GM23338 (cell line): Measurements from ENCODE around the gene DOK7. TPM values are rescaled to one million over a fixed set of nuclear protein-coding genes. Genes with fewer than 3 reads are reported as not detected.

Experiments
- ATAC-seq: fragments of 200-7000 bp; cut with Tn5 transposase; 3 replicates; pipeline ENCODE4 v1.9.1; 2020
- DNase-seq: peaks from one replicate; pipeline ENCODE4 v3.0.0-alpha.2; 2015; ENCODE audit warnings: low spot score
- H2AFZ ChIP-seq: fragments of 200-600 bp; sonication (generic); 2 replicates; pipeline ENCODE4 v1.8.0; 2016; ENCODE audit warnings: antibody characterized with exemption, mild to moderate bottlenecking, moderate library complexity
- H3F3A ChIP-seq: fragments of 200-600 bp; sonication (generic); replicated peaks from 2 replicates; pipeline ENCODE4 v1.8.0; 2017; ENCODE audit warnings: antibody characterized with exemption, mixed run types, low read depth
- H3K27ac ChIP-seq: fragments of 200-600 bp; sonication (generic); 2 replicates; pipeline ENCODE4 v1.6.1; 2016; ENCODE audit warnings: low read depth
- H3K27me3 ChIP-seq: fragments of 200-600 bp; sonication (generic); 2 replicates; pipeline ENCODE4 v1.8.0; 2016; ENCODE audit warnings: mild to moderate bottlenecking, mixed run types, moderate library complexity; ENCODE audit not compliant: insufficient read depth
- H3K36me3 ChIP-seq: fragments of 200-600 bp; sonication (generic); 2 replicates; pipeline ENCODE4 v1.8.0; 2016; ENCODE audit warnings: mild to moderate bottlenecking; ENCODE audit not compliant: insufficient read depth
- H3K4me1 ChIP-seq: fragments of 200-600 bp; sonication (generic); 2 replicates; pipeline ENCODE4 v1.8.0; 2016; ENCODE audit warnings: mild to moderate bottlenecking, moderate library complexity; ENCODE audit not compliant: insufficient read depth
- H3K4me2 ChIP-seq: fragments of 200-600 bp; sonication (generic); 2 replicates; pipeline ENCODE4 v1.7.1; 2017; ENCODE audit warnings: mixed run types
- H3K4me3 ChIP-seq: fragments of 200-600 bp; sonication (generic); 2 replicates; pipeline ENCODE4 v1.6.1; 2016; ENCODE audit warnings: mixed run types
- H3K79me2 ChIP-seq: fragments of 200-600 bp; sonication (generic); replicated peaks from 2 replicates; pipeline ENCODE4 v1.8.0; 2017; ENCODE audit warnings: mild to moderate bottlenecking; ENCODE audit not compliant: insufficient read depth
- H3K9me2 ChIP-seq: fragments of 200-600 bp; sonication (generic); 2 replicates; pipeline ENCODE4 v1.8.0; 2017; ENCODE audit not compliant: insufficient read depth
- H4K20me1 ChIP-seq: fragments of 200-600 bp; sonication (generic); replicated peaks from 2 replicates; pipeline ENCODE4 v1.8.0; 2017; ENCODE audit warnings: mild to moderate bottlenecking; ENCODE audit not compliant: insufficient read depth
- H3K27ac Mint-ChIP-seq: 2 replicates; pipeline ENCODE4 v1.8.0; 2020; ENCODE audit warnings: inconsistent platforms, mild to moderate bottlenecking, moderate library complexity, mixed read lengths
- H3K27me3 Mint-ChIP-seq: 3 replicates; pipeline ENCODE4 v1.8.0; 2022; ENCODE audit warnings: low read depth, mild to moderate bottlenecking, moderate library complexity, mixed read lengths, inconsistent platforms; ENCODE audit not compliant: insufficient read depth, poor library complexity
- H3K36me3 Mint-ChIP-seq: 3 replicates; pipeline ENCODE4 v1.8.0; 2021; ENCODE audit warnings: low read depth, mild to moderate bottlenecking, inconsistent platforms, moderate library complexity, mixed read lengths
- H3K4me1 Mint-ChIP-seq: 3 replicates; pipeline ENCODE4 v1.8.0; 2020; ENCODE audit warnings: mild to moderate bottlenecking, inconsistent platforms, mixed read lengths
- H3K4me3 Mint-ChIP-seq: 3 replicates; pipeline ENCODE4 v1.8.0; 2021; ENCODE audit warnings: moderate library complexity, mild to moderate bottlenecking, inconsistent platforms, mixed read lengths
- H3K9me3 Mint-ChIP-seq: 3 replicates; pipeline ENCODE4 v1.8.0; 2020; ENCODE audit warnings: moderate library complexity, mild to moderate bottlenecking, inconsistent platforms, mixed read lengths
- EZH2phosphoT487 ChIP-seq: fragments of 200-600 bp; sonication (generic); IDR thresholded peaks from one replicate; pipeline ENCODE4 v1.8.1; 2018; ENCODE audit warnings: antibody characterized with exemption; ENCODE audit not compliant: unreplicated experiment
- NANOG ChIP-seq: IDR thresholded peaks from 2 replicates; pipeline ENCODE4 v1.6.1; 2016; ENCODE audit warnings: antibody characterized with exemption, borderline replicate concordance
- POLR2AphosphoS5 ChIP-seq: IDR thresholded peaks from 2 replicates; pipeline ENCODE4 v1.6.1; 2016; ENCODE audit warnings: antibody characterized with exemption, low read depth
- REST ChIP-seq: IDR thresholded peaks from one replicate; pipeline ENCODE4 v1.6.1; 2018; ENCODE audit warnings: antibody characterized with exemption; ENCODE audit not compliant: unreplicated experiment
- STAT1 ChIP-seq: IDR thresholded peaks from one replicate; pipeline ENCODE4 v1.6.1; 2016; ENCODE audit warnings: antibody characterized with exemption; ENCODE audit not compliant: unreplicated experiment
- ZNF114 ChIP-seq: fragments of 250-450 bp; sonication (Bioruptor Pico); IDR thresholded peaks from 2 replicates; pipeline ENCODE4 v1.5.0; 2020; ENCODE audit warnings: mild to moderate bottlenecking, moderate library complexity
- polyA plus RNA-seq: library from polyadenylated mRNA; unstranded; fragments of >200 nt; fragmentation: Nextera tagmentation; extraction: Ambion mirVana; gene quantifications from 2 replicates; pipeline ENCODE4 v1.2.1, GENCODE V29; 2016
- total RNA-seq: library from RNA; depleted of rRNA; stranded (reverse); fragments of >200 nt; shearing (Covaris generic); gene quantifications from 2 replicates; pipeline ENCODE4 v1.2.3, GENCODE V29; 2014
- TF ChIP-seq, protein P1 (sequence below), 2 experiments: fragments of 200-600 bp in 1 of 2; sonication (generic) in 1 of 2; conservative IDR thresholded peaks; 2 replicates each; pipeline versions ENCODE4 v1.5.1 to v1.6.1; 2016 to 2017; ENCODE audit warnings: antibody characterized with exemption in 2 of 2, low read depth in 2 of 2, mild to moderate bottlenecking in 2 of 2, moderate library complexity in 1 of 2
- TF ChIP-seq, protein P2 (sequence below): fragments of 250-450 bp; sonication (Bioruptor Pico); IDR thresholded peaks from 2 replicates; pipeline ENCODE4 v1.5.0; 2020; ENCODE audit warnings: mild to moderate bottlenecking, moderate library complexity

DOK7 gene
- total and polyA plus RNA-seq, 2 experiments from 2014 or later: 0.34 to 0.52 TPM

DNA sequence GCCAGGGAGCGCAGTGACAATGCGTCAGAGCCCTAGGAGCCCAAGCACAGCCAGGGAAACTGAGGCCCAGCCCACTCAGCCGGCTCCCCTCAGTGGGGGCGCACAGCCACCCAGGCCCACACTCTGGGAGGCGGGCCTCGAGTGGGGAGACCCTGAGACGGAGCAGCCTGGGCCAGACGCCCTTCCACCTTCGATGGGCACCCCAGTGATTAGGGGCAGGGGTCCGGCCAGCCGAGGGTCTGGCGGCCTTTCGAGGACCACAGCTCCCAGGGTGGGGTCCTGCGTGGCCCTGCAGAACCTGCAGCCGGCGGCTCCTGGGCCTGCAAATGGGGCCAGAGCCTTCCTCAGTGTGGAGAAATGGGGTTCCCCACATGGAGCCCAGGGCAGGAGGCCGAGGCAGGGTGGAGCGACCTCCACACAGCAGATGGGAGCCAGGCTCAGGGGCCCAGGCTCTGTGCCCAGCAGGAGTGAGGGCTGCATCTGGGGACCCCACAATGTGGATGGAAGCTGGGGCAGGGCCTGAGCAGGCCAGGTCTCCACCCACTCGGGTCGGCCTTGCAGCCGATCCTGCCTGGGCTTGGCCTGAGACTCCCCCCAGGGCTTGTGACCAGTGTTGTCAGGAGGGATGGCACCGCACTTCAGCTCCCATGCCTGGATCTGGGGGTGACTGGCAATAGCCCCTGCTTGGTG lies 16.3 kb upstream of the DOK7 start:
- Histone ChIP-seq H3K4me1 (no peaks in the 10 kb centered on the region), H3K79me2 (no peaks in the 10 kb centered on the region), H4K20me1 (no peaks in the 10 kb centered on the region), H3K27me3 (0 out of 2 replicates have a peak, but pooled peaks cover 4% of the 10 kb centered on the region), H3F3A (no peaks in the 10 kb centered on the region), H3K36me3 (no peaks in the 10 kb centered on the region), H2AFZ (no peak overlapping the region), H3K4me3 (no peak overlapping the region), H3K9me2 (no peaks in the 10 kb centered on the region), H3K4me2 (no peak overlapping the region), H3K27ac (no peak overlapping the region)
- TF ChIP-seq STAT1: no peak
- TF ChIP-seq, protein P1, sequence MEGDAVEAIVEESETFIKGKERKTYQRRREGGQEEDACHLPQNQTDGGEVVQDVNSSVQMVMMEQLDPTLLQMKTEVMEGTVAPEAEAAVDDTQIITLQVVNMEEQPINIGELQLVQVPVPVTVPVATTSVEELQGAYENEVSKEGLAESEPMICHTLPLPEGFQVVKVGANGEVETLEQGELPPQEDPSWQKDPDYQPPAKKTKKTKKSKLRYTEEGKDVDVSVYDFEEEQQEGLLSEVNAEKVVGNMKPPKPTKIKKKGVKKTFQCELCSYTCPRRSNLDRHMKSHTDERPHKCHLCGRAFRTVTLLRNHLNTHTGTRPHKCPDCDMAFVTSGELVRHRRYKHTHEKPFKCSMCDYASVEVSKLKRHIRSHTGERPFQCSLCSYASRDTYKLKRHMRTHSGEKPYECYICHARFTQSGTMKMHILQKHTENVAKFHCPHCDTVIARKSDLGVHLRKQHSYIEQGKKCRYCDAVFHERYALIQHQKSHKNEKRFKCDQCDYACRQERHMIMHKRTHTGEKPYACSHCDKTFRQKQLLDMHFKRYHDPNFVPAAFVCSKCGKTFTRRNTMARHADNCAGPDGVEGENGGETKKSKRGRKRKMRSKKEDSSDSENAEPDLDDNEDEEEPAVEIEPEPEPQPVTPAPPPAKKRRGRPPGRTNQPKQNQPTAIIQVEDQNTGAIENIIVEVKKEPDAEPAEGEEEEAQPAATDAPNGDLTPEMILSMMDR (conservative IDR thresholded peaks at IDR 0.05; ENCODE audit: low read depth in 2 of 2): no peak
- DNase-seq: no peak
- no peak overlapping the region for H3K27ac Mint-ChIP-seq
- H3K4me3 Mint-ChIP-seq: no peak overlapping the region
- no peaks in the 10 kb centered on the region for H3K9me3 Mint-ChIP-seq
- H3K4me1 Mint-ChIP-seq: no peaks in the 10 kb centered on the region
- no peak for ATAC-seq
- peaks cover 8% of the 10 kb centered on the region for H3K27me3 Mint-ChIP-seq
- no peaks in the 10 kb centered on the region for H3K36me3 Mint-ChIP-seq

DNA sequence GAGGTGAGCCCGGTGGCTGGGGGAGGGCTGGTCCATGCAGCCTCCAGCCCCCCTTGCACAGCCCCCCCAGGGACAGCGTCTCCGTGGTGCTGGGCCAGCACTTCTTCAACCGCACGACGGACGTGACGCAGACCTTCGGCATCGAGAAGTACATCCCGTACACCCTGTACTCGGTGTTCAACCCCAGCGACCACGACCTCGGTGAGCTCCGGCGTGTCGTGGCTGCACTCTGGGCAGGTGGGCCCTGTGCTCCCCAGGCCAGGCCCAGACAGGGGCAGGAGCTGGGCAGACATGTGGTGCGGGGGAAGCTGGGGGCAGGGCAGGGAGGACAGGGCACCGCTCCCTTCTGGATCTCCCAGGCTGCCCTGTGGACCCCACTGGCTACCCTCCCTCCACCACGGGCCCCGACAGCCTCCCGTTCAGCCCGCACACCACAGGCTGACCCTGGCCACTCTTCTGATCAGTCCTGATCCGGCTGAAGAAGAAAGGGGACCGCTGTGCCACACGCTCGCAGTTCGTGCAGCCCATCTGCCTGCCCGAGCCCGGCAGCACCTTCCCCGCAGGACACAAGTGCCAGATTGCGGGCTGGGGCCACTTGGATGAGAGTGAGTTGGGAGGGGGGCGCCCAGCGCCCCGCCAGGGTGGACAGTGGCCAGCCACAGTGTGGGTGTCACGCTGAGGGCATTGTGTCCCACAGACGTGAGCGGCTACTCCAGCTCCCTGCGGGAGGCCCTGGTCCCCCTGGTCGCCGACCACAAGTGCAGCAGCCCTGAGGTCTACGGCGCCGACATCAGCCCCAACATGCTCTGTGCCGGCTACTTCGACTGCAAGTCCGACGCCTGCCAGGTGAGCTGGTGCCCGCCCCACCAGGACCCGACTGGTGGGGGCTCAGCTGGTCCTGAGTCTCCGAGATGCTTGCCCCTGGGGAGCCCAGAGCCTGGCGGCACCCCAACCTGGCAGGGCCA lies 15.4 kb upstream of the DOK7 start:
- Mint-ChIP-seq H3K27ac (no peak overlapping the region), H3K4me1 (no peaks in the 10 kb centered on the region), H3K36me3 (no peaks in the 10 kb centered on the region), H3K9me3 (no peaks in the 10 kb centered on the region), H3K27me3 (peaks cover 8% of the 10 kb centered on the region), H3K4me3 (no peak overlapping the region)
- no peaks in the 10 kb centered on the region for H3K79me2 ChIP-seq
- H3K27ac ChIP-seq: no peak overlapping the region
- no peaks in the 10 kb centered on the region for H3K36me3 ChIP-seq
- H3K27me3 ChIP-seq: 0 out of 2 replicates have a peak, but pooled peaks cover 9% of the 10 kb centered on the region
- no peak overlapping the region for H3K4me3 ChIP-seq
- H3K4me2 ChIP-seq: no peak overlapping the region
- no peaks in the 10 kb centered on the region for H3K4me1 ChIP-seq
- ATAC-seq (no peak), DNase-seq (no peak)
- no peaks in the 10 kb centered on the region for H4K20me1 ChIP-seq
- no peak overlapping the region for H2AFZ ChIP-seq
- no peaks in the 10 kb centered on the region for H3F3A ChIP-seq
- no peaks in the 10 kb centered on the region for H3K9me2 ChIP-seq
- TF ChIP-seq ZNF114 (CRISPR knock-in tag) (no peak), EZH2phosphoT487 (no peak), REST (no peak), NANOG (no peak), POLR2AphosphoS5 (no peak)
- TF ChIP-seq, protein P2, sequence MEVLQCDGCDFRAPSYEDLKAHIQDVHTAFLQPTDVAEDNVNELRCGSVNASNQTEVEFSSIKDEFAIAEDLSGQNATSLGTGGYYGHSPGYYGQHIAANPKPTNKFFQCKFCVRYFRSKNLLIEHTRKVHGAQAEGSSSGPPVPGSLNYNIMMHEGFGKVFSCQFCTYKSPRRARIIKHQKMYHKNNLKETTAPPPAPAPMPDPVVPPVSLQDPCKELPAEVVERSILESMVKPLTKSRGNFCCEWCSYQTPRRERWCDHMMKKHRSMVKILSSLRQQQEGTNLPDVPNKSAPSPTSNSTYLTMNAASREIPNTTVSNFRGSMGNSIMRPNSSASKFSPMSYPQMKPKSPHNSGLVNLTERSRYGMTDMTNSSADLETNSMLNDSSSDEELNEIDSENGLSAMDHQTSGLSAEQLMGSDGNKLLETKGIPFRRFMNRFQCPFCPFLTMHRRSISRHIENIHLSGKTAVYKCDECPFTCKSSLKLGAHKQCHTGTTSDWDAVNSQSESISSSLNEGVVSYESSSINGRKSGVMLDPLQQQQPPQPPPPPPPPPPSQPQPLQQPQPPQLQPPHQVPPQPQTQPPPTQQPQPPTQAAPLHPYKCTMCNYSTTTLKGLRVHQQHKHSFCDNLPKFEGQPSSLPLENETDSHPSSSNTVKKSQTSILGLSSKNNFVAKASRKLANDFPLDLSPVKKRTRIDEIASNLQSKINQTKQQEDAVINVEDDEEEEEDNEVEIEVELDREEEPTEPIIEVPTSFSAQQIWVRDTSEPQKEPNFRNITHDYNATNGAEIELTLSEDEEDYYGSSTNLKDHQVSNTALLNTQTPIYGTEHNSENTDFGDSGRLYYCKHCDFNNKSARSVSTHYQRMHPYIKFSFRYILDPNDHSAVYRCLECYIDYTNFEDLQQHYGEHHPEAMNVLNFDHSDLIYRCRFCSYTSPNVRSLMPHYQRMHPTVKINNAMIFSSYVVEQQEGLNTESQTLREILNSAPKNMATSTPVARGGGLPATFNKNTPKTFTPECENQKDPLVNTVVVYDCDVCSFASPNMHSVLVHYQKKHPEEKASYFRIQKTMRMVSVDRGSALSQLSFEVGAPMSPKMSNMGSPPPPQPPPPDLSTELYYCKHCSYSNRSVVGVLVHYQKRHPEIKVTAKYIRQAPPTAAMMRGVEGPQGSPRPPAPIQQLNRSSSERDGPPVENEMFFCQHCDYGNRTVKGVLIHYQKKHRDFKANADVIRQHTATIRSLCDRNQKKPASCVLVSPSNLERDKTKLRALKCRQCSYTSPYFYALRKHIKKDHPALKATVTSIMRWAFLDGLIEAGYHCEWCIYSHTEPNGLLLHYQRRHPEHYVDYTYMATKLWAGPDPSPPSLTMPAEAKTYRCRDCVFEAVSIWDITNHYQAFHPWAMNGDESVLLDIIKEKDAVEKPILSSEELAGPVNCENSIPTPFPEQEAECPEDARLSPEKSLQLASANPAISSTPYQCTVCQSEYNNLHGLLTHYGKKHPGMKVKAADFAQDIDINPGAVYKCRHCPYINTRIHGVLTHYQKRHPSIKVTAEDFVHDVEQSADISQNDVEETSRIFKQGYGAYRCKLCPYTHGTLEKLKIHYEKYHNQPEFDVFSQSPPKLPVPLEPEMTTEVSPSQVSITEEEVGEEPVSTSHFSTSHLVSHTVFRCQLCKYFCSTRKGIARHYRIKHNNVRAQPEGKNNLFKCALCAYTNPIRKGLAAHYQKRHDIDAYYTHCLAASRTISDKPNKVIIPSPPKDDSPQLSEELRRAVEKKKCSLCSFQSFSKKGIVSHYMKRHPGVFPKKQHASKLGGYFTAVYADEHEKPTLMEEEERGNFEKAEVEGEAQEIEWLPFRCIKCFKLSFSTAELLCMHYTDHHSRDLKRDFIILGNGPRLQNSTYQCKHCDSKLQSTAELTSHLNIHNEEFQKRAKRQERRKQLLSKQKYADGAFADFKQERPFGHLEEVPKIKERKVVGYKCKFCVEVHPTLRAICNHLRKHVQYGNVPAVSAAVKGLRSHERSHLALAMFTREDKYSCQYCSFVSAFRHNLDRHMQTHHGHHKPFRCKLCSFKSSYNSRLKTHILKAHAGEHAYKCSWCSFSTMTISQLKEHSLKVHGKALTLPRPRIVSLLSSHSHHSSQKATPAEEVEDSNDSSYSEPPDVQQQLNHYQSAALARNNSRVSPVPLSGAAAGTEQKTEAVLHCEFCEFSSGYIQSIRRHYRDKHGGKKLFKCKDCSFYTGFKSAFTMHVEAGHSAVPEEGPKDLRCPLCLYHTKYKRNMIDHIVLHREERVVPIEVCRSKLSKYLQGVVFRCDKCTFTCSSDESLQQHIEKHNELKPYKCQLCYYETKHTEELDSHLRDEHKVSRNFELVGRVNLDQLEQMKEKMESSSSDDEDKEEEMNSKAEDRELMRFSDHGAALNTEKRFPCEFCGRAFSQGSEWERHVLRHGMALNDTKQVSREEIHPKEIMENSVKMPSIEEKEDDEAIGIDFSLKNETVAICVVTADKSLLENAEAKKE: no peak
